K562 (cell line): Measurements from ENCODE around the gene SLC29A3. TPM values are rescaled to one million over a fixed set of nuclear protein-coding genes. Genes with fewer than 3 reads are reported as not detected.

Experiments used
- BRCA1 ChIP-seq, 2 experiments: fragments of 450-650 bp in 1 of 2; sonication (generic) in 1 of 2; formaldehyde crosslinking in 1 of 2; IDR thresholded peaks; 2 replicates each; pipeline versions ENCODE4 v1.5.0 to v1.6.1; 2017 to 2020; ENCODE audit warnings: mild to moderate bottlenecking in 1 of 2, missing genetic modification reagents in 1 of 2
- CBX1 ChIP-seq: sonication (generic); IDR thresholded peaks from 2 replicates; pipeline ENCODE4 v1.6.1; 2016; ENCODE audit warnings: antibody characterized with exemption, low read depth, mild to moderate bottlenecking
- CUX1 ChIP-seq: fragments of 200-800 bp; sonication (Bioruptor generic); IDR thresholded peaks from 2 replicates; pipeline ENCODE4 v1.6.1; 2016; ENCODE audit warnings: missing genetic modification characterization, missing compliant biosample characterization
- MYBL2 ChIP-seq, 2 experiments: fragments of 450-650 bp in 1 of 2; sonication (generic) in 1 of 2; formaldehyde crosslinking in 1 of 2; IDR thresholded peaks; 2 replicates each; pipeline versions ENCODE4 v1.6.1 to v1.8.1; 2017 to 2022; ENCODE audit warnings: borderline replicate concordance in 1 of 2, inconsistent platforms in 1 of 2, low read depth in 1 of 2, mild to moderate bottlenecking in 1 of 2, missing genetic modification reagents in 1 of 2, moderate library complexity in 1 of 2
- ZNF431 ChIP-seq: sonication (generic); formaldehyde crosslinking; IDR thresholded peaks from 2 replicates; pipeline ENCODE4 v1.8.0; 2022; ENCODE audit warnings: mild to moderate bottlenecking, missing genetic modification reagents
- ZNF609 ChIP-seq: sonication (generic); formaldehyde crosslinking; IDR thresholded peaks from 2 replicates; pipeline ENCODE4 v1.8.1; 2023; ENCODE audit warnings: missing genetic modification reagents, mild to moderate bottlenecking, borderline replicate concordance
- polyA plus RNA-seq, 8 experiments: library from polyadenylated mRNA; depleted of rRNA in 4 of 8; stranded (reverse) in 5 of 8; unstranded in 3 of 8; fragments of >200 nt; fragmentation: Nextera tagmentation in 2 of 8; fragmentation: Illumina TruSeq in 1 of 8; extraction: Ambion mirVana in 2 of 8; extraction: Trizol in 1 of 8; gene quantifications; 2 replicates each; pipeline versions ENCODE4 v1.2.1 to v1.2.3, GENCODE V29; 2011 to 2014; ENCODE audit warnings: inconsistent platforms in 1 of 8, missing spikeins in 1 of 8
- total RNA-seq, 7 experiments: library from RNA; depleted of rRNA in 6 of 7; stranded (reverse); fragments of >200 nt in 6 of 7; fragmentation: Illumina TruSeq in 2 of 7; extraction: Trizol in 2 of 7; gene quantifications; 2 replicates each; pipeline versions ENCODE4 v1.2.1 to v1.2.3, GENCODE V29; 2011 to 2021; ENCODE audit warnings: low replicate concordance in 1 of 7

The SLC29A3 gene
- total and polyA plus RNA-seq, 9 of the 15 experiments (the other 6 are each of a cell fraction or from before 2014, with no cell fraction given), result 2.1 to 10.7 (median 4.6) TPM

- no peak for TF ChIP-seq ZNF609 (CRISPR knock-in tag)
- TF ChIP-seq CBX1, result no peak
- TF ChIP-seq ZNF431 (CRISPR knock-in tag), result no peak
- TF ChIP-seq CUX1 (CRISPR knock-in tag), result no peak
- TF ChIP-seq BRCA1 (IDR thresholded peaks at IDR 0.05), result no peak
- TF ChIP-seq BRCA1 (CRISPR knock-in tag; IDR thresholded peaks at IDR 0.05), result no peak
- no peak for TF ChIP-seq MYBL2 (IDR thresholded peaks at IDR 0.05; ENCODE audit: low read depth)
- TF ChIP-seq MYBL2 (CRISPR knock-in tag; IDR thresholded peaks at IDR 0.05; ENCODE audit: borderline replicate concordance), result no peak
Measured at GRCh38 chr10:71346731-71347130, 27.7 kb downstream of the SLC29A3 start (continued).
